NCI-H2081 treated with DMSO at 0.1 percent for 48 hours (cell line): Measurements from ENCODE around the gene SPDYE3.
"Not testable (repeated sequence)": the region's sequence is repeated elsewhere in the genome, so short reads cannot be mapped to it uniquely, and the experiment has no call there.

ENCODE experiments used
- DNase-seq: peaks from one replicate; lab custom pipeline; 2025; lab: John Stamatoyannopoulos, UW

The SPDYE3 gene

GRCh38 chr7:100307402-100307801 lies at the start of gene SPDYE3:
TSS of gene SPDYE3 (plus strand) at chr7:100307702. CDS start at chr7:100307886, 184 bp downstream.
- not testable (repeated sequence) for DNase-seq

DNA sequence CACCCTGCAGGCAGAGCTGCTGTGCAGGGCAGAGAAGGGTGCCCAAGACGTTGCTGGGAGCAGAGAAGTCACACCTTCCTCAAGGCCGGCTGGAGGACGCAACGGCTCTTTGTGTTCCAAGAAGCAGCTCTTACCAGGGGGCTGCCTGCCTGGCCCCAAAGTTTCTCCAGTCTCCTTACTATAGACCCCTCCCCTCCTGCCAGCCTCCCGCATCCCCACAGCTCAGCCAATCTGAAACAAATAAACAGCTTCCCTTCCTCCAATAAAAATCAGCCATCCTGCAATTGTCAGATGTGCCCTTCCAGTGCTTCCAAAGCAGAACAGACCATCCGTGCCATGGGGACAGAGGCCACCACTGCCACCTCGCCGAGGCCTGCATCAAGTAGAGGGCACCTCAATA lies 47.5 kb upstream of the SPDYE3 start:
- DNase-seq = not testable (repeated sequence)

GRCh38 chr7:100262896-100263295 lies 44.6 kb upstream of the SPDYE3 start:
- DNase-seq = not testable (repeated sequence)

- DNase-seq = not testable (repeated sequence)
Observed at GRCh38 chr7:100264223-100264622, 43.3 kb upstream of the SPDYE3 start.

DNA sequence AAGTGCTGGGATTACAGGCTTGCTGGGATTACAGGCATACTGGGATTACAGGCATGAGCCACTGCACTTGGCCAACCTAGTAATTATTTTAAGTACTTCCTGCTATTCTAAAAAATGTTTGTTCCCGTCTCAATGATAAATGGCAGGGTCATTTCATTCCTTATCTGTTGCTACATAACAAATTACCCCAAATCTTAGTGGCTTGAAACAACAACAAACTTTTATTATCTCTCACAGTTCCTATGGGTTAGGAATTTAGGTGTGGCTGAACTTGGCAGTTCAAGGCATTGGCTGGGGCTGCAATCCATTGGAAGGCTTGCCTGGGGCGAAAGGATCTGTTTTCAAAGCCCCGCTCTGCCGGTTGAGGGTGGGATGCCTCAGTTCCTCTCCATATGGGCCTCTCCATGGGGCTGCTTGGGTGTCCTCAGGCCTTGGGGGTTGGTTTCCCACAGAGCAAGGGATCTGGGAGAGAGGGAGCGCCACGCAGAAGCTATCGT lies 42.8 kb upstream of the SPDYE3 start:
- not testable (repeated sequence) for DNase-seq

DNA sequence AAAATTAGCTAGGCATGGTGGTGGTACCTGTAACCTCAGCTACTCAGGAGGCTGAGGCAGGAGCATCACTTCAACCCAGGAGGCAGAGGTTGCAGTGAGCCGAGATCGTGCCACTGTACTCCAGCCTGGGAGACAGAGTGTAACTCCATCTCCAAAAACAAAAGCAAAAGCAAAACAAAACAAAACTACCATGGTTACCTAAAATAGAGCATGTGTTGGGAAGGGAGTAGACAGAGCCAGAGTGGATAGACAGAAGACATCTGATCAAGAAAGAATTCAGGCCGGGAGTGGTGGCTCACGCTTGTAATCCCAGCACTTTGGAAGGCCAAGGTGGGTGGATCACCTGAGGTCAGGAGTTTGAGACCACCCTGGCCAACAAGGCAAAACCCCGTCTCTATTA lies 41.7 kb upstream of the SPDYE3 start:
- not testable (repeated sequence) for DNase-seq

- no peak for DNase-seq
Observed at GRCh38 chr7:100266576-100267354, 40.7 kb upstream of the SPDYE3 start.

GRCh38 chr7:100267648-100268047 lies 39.9 kb upstream of the SPDYE3 start:
- DNase-seq = no peak

- DNase-seq = not testable (repeated sequence)
Observed at GRCh38 chr7:100268882-100269281, 38.6 kb upstream of the SPDYE3 start.

DNA sequence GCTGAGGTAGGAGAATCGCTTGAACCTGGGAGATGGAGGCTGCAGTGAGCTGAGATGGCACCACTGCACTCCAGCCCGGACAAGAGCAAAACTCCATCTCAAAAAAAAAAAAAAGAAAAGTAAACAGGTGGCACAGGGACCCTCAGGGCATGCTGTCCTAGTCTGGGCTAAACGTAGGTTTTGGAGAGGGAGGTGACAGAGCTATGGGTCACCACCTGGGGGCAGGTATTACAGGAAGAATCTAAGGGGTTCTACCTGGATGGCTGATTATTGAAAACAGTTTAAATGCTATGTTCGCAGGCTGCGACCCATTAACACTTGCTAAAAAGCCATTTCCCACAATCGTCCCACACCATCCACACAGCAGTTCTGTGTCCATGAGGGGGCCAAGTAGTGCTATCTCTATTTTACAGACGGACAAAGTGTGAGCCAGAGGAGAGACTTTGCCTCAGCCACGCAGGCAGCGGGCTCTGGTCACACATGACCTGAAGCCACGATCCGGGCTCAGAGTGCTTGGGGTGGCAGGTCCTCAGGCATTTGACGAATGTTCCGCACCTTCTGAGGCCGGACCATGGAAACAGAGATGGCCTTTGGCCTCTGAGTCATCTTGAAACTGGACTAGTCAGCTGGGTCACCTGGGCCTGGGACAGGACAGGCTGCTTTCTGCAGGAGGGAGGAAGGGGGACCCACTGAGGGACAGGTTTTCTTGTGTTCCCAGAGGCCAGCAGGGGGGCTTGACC lies 38.0 kb upstream of the SPDYE3 start:
- DNase-seq = not testable (repeated sequence)

- DNase-seq = not testable (repeated sequence)
Observed at GRCh38 chr7:100270046-100270918, 37.2 kb upstream of the SPDYE3 start.

GRCh38 chr7:100270941-100271593 lies 36.4 kb upstream of the SPDYE3 start:
- DNase-seq = not testable (repeated sequence)

GRCh38 chr7:100271716-100272537 lies 35.6 kb upstream of the SPDYE3 start:
- DNase-seq = peak; percentile 81

DNA sequence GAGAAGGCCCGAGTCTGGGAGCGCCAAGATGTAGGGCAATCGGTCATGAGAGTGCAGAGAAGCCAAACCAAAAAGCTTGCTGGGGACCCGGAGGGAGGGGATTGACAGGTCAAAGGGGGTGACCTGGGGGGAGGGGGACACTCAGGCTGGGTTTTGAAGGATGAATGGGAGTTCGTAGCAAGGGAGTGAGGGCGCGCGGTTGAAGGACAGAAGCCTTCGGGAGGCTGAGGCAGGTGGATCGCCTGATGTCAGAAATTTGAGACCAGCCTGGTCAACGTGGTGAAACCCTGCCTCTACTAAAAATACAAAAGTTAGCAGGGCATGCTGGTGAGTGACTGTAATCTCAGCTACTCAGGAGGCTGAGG lies 35.0 kb upstream of the SPDYE3 start:
- not testable (repeated sequence) for DNase-seq

DNA sequence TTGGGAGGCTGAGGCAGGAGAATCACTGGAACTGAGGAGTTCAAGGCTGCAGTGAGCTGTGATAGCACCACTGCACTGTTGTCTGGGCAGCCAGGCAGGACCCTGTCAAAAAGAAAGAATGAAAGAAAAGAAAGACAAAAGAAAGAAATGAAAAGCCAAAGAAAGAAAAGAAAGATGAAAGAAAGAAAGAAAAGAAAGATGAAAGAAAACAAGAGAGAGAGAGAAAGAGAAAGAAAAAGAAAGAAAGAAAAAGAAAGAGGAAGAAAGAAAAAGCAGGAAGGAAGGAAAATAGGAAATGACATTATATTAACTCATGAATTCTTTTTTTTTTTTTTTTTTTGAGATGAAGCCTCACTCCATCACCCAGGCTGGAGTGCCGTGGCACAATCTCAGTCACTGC lies 32.4 kb upstream of the SPDYE3 start:
- DNase-seq = no peak

GRCh38 chr7:100276126-100276525 lies 31.4 kb upstream of the SPDYE3 start:
- DNase-seq = not testable (repeated sequence)

DNA sequence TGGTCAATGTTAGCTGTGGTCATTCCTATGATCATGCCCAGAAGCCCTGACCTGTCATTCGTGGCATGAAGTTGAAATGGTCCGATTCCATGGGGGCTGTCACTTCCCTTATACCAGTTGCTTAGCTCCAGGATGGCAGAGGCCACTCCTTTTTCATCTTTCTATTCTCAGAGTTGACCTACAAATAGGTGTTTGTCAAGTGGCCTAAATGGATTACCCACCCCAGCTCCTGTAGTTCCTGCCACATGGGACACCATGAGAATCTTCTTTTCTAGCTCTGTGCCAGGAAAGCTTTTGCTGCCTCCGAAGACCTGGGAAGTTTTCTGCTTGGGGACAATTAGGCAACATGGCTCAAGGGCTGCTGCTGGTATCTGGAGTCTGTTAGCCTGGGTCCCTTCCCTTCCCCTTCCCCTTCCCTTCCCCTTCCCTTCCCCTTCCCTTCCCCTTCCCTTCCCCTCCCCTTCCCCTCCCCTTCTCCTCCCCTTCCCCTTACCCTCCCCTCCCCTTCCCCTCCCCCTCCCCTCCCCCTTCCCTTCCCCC lies 25.4 kb upstream of the SPDYE3 start:
- not testable (repeated sequence) for DNase-seq

- not testable (repeated sequence) for DNase-seq
Observed at GRCh38 chr7:100283147-100283546, 24.4 kb upstream of the SPDYE3 start.

DNA sequence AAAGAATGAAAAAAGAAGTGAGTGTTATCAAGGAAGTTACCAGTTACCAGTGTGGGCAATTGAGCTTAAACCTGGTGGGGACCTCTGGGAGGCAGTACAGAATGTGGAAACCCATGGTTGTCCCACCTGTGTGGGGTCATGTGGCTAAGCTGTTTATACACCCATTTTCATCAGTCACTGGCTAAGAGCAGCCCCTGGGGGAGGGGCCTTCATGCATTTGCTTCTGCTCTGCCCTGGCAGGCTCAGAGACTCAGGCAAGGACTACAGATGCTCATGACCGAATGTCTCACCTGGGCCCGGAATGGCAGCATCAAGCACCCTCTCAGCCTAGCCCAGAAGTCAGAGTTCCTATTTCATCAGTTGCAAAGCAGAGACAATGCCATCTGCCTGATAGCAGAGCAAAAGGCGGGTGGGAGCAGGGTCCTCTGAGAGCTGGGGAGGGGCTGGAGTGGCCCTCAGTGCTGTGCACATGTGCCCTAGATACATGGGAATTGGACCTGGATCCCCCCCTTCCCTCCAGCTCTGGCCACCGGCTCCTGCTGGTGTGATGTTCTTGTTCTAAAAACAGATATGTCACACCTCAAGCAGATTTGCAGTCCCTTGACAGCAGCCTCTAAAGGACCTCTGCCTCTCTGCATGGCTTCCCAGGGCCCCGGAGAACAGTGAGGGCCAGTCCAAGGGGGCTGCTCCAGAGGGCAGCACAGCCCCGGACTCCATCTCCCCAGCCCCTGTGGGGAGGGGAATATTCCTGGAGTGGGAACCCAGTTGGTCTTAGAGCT lies 20.1 kb upstream of the SPDYE3 start:
- DNase-seq = not testable (repeated sequence)
